Naive thymus-derived CD4-positive, alpha-beta T cell (primary cell): ENCODE measurements around the gene NRN1L. TPM values are rescaled to one million over a fixed set of nuclear protein-coding genes. Genes with fewer than 3 reads are reported as not detected.

Experiments
- ATAC-seq: fragments of 150-1000 bp; cut with Tn5 transposase; 2 replicates; pipeline ENCODE4 v1.10.0; 2021; ENCODE audit warnings: mild to moderate bottlenecking, moderate library complexity
- CTCF ChIA-PET: fragments of 350-600 bp; sonication (Branson Sonifier 250); formaldehyde crosslinking; loops from one replicate; lab custom pipeline; 2021; ENCODE audit warnings: antibody characterized with exemption; lab: Charles Lee
- POLR2A ChIA-PET: fragments of 350-600 bp; sonication (Branson Sonifier 250); formaldehyde crosslinking; loops from one replicate; lab custom pipeline; 2021; ENCODE audit warnings: antibody characterized with exemption, inconsistent platforms; lab: Charles Lee
- DNase-seq, 9 donors: peaks; one replicate each; pipeline versions ENCODE4 v3.0.0 to v3.0.0-alpha.2; 2020 to 2022; ENCODE audit warnings: mixed read lengths in 1 of 9
- H3K27ac ChIP-seq: one replicate; pipeline ENCODE4 v1.7.0; 2013; ENCODE audit warnings: mild to moderate bottlenecking, low read depth, low read length, moderate library complexity
- H3K27me3 ChIP-seq, 2 donors: one replicate each; pipeline ENCODE4 v1.7.0; 2013; ENCODE audit warnings: low read length in 2 of 2, mild to moderate bottlenecking in 2 of 2, moderate library complexity in 2 of 2; ENCODE audit not compliant: control insufficient read depth in 2 of 2, insufficient read depth in 2 of 2
- H3K36me3 ChIP-seq, 3 experiments: 1 replicate in 2 of 3; 2 replicates in 1 of 3; pipeline ENCODE4 v1.7.0; 2013; ENCODE audit warnings: low read length in 3 of 3, mild to moderate bottlenecking in 3 of 3, moderate library complexity in 1 of 3; ENCODE audit not compliant: insufficient read depth in 3 of 3, control insufficient read depth in 2 of 3
- H3K4me1 ChIP-seq, 2 donors: one replicate each; pipeline ENCODE4 v1.7.0; 2013; ENCODE audit warnings: low read length in 2 of 2, mild to moderate bottlenecking in 2 of 2, moderate library complexity in 1 of 2; ENCODE audit not compliant: control insufficient read depth in 2 of 2, insufficient read depth in 2 of 2
- H3K4me3 ChIP-seq: 2 replicates; pipeline ENCODE4 v1.7.0; 2013; ENCODE audit warnings: mild to moderate bottlenecking, low read length
- H3K9me3 ChIP-seq, 3 experiments: 1 replicate in 2 of 3; 2 replicates in 1 of 3; pipeline ENCODE4 v1.7.0; 2013; ENCODE audit warnings: low read length in 3 of 3; ENCODE audit not compliant: control insufficient read depth in 2 of 3
- H3K27ac Mint-ChIP-seq, 9 donors: one replicate each; pipeline ENCODE4 v1.8.0; 2020 to 2022; ENCODE audit warnings: mixed read lengths in 9 of 9, mild to moderate bottlenecking in 8 of 9, moderate library complexity in 5 of 9, inconsistent platforms in 2 of 9
- H3K27me3 Mint-ChIP-seq, 5 donors: one replicate each; pipeline ENCODE4 v1.8.0; 2021 to 2022; ENCODE audit warnings: mixed read lengths in 5 of 5, mild to moderate bottlenecking in 1 of 5
- H3K36me3 Mint-ChIP-seq, 5 donors: one replicate each; pipeline ENCODE4 v1.8.0; 2020 to 2022; ENCODE audit warnings: mixed read lengths in 5 of 5, mild to moderate bottlenecking in 3 of 5, inconsistent platforms in 1 of 5
- H3K4me1 Mint-ChIP-seq, 7 donors: one replicate each; pipeline ENCODE4 v1.8.0; 2020 to 2022; ENCODE audit warnings: mixed read lengths in 7 of 7, mild to moderate bottlenecking in 3 of 7, inconsistent platforms in 1 of 7
- H3K4me3 Mint-ChIP-seq, 10 donors: one replicate each; pipeline ENCODE4 v1.8.0; 2020 to 2022; ENCODE audit warnings: mild to moderate bottlenecking in 10 of 10, mixed read lengths in 10 of 10, moderate library complexity in 6 of 10, inconsistent platforms in 2 of 10
- H3K9me3 Mint-ChIP-seq, 11 donors: one replicate each; pipeline ENCODE4 v1.8.0; 2020 to 2022; ENCODE audit warnings: mixed read lengths in 11 of 11, mild to moderate bottlenecking in 4 of 11, inconsistent platforms in 1 of 11, moderate library complexity in 1 of 11
- intact Hi-C, 2 donors: fragments of 100-400 bp; cut with micrococcal nuclease; formaldehyde crosslinking; loops; one replicate each; pipeline ENCODE4 v1.15.1; 2023
- polyA plus RNA-seq, 2 donors: library from polyadenylated mRNA; unstranded; fragments of 300-500 nt; fragmentation: Illumina TruSeq; gene quantifications; one replicate each; pipeline ENCODE4 v1.2.3, GENCODE V29; 2021
- total RNA-seq, 6 experiments: library from RNA in 5 of 6; stranded (reverse) in 5 of 6; gene quantifications; 1 replicate in 5 of 6; 2 replicates in 1 of 6; pipeline ENCODE4 v1.2.3 and lab custom pipeline; 2021 to 2026

The NRN1L gene
- total and polyA plus RNA-seq, 7 experiments from 2014 or later: 1.1 to 6.4 (median 3.2) TPM; not detected in 2

DNA sequence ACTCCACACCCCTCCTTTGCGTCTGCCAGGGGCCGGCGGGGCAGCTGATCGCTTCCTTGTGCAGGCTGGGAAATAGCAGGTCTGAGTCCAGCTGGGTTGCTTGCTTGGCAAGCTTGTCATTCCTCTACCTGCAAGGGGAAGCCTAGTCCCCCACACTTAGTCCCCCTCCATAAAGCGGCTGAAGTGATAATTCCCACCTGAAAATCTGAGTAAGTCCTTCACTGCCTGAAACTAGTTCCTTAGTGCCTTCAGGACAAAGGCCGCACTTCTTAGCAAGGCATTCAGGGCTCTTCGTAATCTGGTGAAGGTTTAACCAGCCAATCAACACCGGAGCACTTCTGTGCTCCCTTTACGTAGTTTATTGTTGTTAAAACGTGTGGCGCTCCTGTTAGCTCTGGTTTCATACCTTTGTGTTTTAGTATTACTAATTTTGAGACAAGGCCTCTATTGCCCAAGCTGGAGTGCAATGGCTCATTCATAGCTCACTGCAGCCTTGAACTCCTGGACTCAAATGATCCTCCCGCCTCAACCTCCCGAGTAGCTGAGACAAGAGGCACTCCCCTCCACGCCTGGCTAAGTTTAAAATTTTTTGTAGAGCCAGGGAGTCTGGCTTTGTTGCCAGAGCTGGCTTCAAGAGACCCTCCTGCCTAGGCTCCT lies 9.2 kb downstream of the NRN1L start:
- Histone ChIP-seq H3K27ac (peak overlapping the region; percentile 94), H3K4me3 (peak overlapping the region; percentile 89), H3K9me3 (no peaks in the 10 kb centered on the region), H3K4me1 (peaks cover 12 to 15% of the 10 kb centered on the region in 2 donors), H3K36me3 (peaks cover 0 to 4% (median 0%) of the 10 kb centered on the region in 3 experiments), H3K27me3 (no peaks in the 10 kb centered on the region)
- Mint-ChIP-seq H3K27ac (peak overlapping the region; percentile 74 to 98 (median 97)), H3K4me3 (peak overlapping the region; percentile 86 to 97 (median 94)), H3K27me3 (no peaks in the 10 kb centered on the region), H3K4me1 (peaks cover 22 to 55% (median 37%) of the 10 kb centered on the region in 7 donors), H3K36me3 (peaks cover 0 to 4% (median 0%) of the 10 kb centered on the region in 5 donors), H3K9me3 (no peaks in the 10 kb centered on the region)
- no peak for ATAC-seq
- ChIA-PET CTCF (interaction anchor here (3.0 kb wide), 1 partner anchor 10 kb away, joined by 9 read pairs; no protein-coding TSS in a partner anchor), POLR2A (interaction anchor here (0.8 to 2.7 kb wide), 7 partner anchors 12 to 88 kb away, joined by 3 to 25 read pairs (median 5); partner anchors contain the start of genes EDC4, PSMB10, RANBP10 and TSNAXIP1)
- intact Hi-C loops: loop anchor here (1.0 to 10.0 kb wide), 18 partner anchors 21 to 554 kb away; partner anchors contain the start of genes ACD (in 2 of the 2), CTCF (in 2 of the 2), PARD6A (in 2 of the 2) and RANBP10 (in 2 of the 2)
- DNase-seq: peak in 1 of 9 donors; percentile 14

GRCh38 chr16:67897231-67897630 lies 12.5 kb downstream of the NRN1L start:
- ATAC-seq (no peak), DNase-seq (no peak)
- no peaks in the 10 kb centered on the region for H3K9me3 ChIP-seq
- no peaks in the 10 kb centered on the region for H3K9me3 Mint-ChIP-seq
- H3K4me3 Mint-ChIP-seq: peak overlapping the region in 1 of 10 donors; percentile 15
- H3K36me3 Mint-ChIP-seq: peaks cover 0 to 4% (median 0%) of the 10 kb centered on the region in 5 donors
- H3K27ac Mint-ChIP-seq: peak overlapping the region in 1 of 9 donors; percentile 38
- no peak overlapping the region for H3K27ac ChIP-seq
- peaks cover 0 to 7% (median 0%) of the 10 kb centered on the region in 3 experiments for H3K36me3 ChIP-seq
- CTCF ChIA-PET: interaction anchor here (0.6 to 2.5 kb wide), 7 partner anchors 9 to 376 kb away, joined by 3 to 11 read pairs (median 4); partner anchors contain the start of gene NRN1L
- POLR2A ChIA-PET: interaction anchor here (0.8 to 3.3 kb wide), 3 partner anchors 13 to 51 kb away, joined by 3 to 12 read pairs (median 3); partner anchors contain the start of gene NUTF2
- intact Hi-C loops: loop anchor here in 1 of 2 donors (10.0 kb wide), 1 partner anchor 232 kb away; the partner anchor contains the start of genes ACD, C16orf86, ENKD1 and PARD6A
- no peak overlapping the region for H3K4me3 ChIP-seq
- no peaks in the 10 kb centered on the region for H3K27me3 Mint-ChIP-seq
- no peaks in the 10 kb centered on the region for H3K27me3 ChIP-seq
- peaks cover 27 to 71% (median 51%) of the 10 kb centered on the region in 7 donors for H3K4me1 Mint-ChIP-seq
- peaks cover 12 to 15% of the 10 kb centered on the region in 2 donors for H3K4me1 ChIP-seq

GRCh38 chr16:67901734-67902133 lies 17.0 kb downstream of the NRN1L start:
- Mint-ChIP-seq H3K4me1 (peaks cover 5 to 33% (median 26%) of the 10 kb centered on the region in 7 donors), H3K27me3 (no peaks in the 10 kb centered on the region), H3K9me3 (no peaks in the 10 kb centered on the region), H3K27ac (no peak overlapping the region), H3K4me3 (no peak overlapping the region), H3K36me3 (peaks cover 0 to 14% (median 4%) of the 10 kb centered on the region in 5 donors)
- Histone ChIP-seq H3K4me3 (no peak overlapping the region), H3K9me3 (no peaks in the 10 kb centered on the region), H3K27me3 (no peaks in the 10 kb centered on the region), H3K4me1 (no peaks in the 10 kb centered on the region), H3K27ac (no peak overlapping the region), H3K36me3 (peaks cover 0 to 3% (median 2%) of the 10 kb centered on the region in 3 experiments)
- ChIA-PET POLR2A (no interaction called here), CTCF (interaction anchor here (0.7 kb wide), 1 partner anchor 16 kb away, joined by 3 read pairs; no protein-coding TSS in a partner anchor)
- intact Hi-C loops: no loop called here
- DNase-seq: no peak
- no peak for ATAC-seq

GRCh38 chr16:67902831-67903230 lies 18.1 kb downstream of the NRN1L start:
- H3K4me3 Mint-ChIP-seq: no peak overlapping the region
- no peaks in the 10 kb centered on the region for H3K9me3 ChIP-seq
- H3K27me3 Mint-ChIP-seq: no peaks in the 10 kb centered on the region
- peaks cover 0 to 17% (median 4%) of the 10 kb centered on the region in 5 donors for H3K36me3 Mint-ChIP-seq
- ChIA-PET POLR2A (interaction anchor here (0.8 kb wide), 1 partner anchor 19 kb away, joined by 5 read pairs; no protein-coding TSS in a partner anchor), CTCF (no interaction called here)
- peaks cover 6 to 26% (median 18%) of the 10 kb centered on the region in 7 donors for H3K4me1 Mint-ChIP-seq
- H3K36me3 ChIP-seq: peaks cover 0 to 3% (median 2%) of the 10 kb centered on the region in 3 experiments
- no peaks in the 10 kb centered on the region for H3K9me3 Mint-ChIP-seq
- H3K27ac Mint-ChIP-seq: peak overlapping the region in 5 of 9 donors; percentile 23 to 72 (median 42)
- H3K4me1 ChIP-seq: no peaks in the 10 kb centered on the region
- no peak overlapping the region for H3K4me3 ChIP-seq
- intact Hi-C loops: no loop called here
- no peak overlapping the region for H3K27ac ChIP-seq
- DNase-seq (no peak), ATAC-seq (no peak)
- H3K27me3 ChIP-seq: no peaks in the 10 kb centered on the region

DNA sequence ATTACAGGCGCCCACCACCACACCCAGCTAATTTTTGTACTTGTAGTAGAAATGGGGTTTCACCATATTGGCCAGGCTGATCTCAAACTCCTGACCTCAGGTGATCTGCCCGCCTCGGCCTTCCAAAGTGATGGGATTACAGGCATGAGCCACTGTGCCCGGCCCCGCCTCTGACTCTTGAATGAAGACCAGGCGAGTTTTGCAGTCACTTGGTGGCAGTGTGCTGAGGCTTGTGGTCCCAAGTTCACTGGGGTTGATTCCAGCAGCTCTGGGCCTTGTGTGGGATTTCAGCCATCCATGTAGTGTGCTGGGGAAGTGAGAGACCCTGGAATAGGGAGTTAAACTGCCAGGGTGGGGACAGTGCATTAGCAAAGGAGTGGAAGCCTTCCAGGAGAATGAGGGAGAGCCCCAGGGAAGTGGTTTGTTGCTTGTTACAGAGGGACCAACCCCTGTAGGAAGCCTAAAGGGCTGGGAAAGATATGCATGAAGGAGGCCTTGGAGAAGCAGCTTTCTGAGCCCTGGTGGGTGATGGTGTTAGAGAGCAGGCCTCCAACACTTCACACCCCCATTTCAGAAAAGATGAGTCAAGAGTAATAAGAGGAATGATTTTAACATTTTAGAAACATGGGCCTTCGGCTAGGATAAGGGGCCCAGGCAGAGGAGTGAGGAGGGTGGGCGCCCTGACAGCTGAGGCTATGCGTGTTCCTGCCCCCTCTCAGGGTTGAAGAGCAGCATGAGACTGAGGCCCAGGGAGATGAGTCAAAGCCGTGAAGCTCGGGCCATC lies 22.9 kb downstream of the NRN1L start:
- POLR2A ChIA-PET: interaction anchor here (0.6 to 0.9 kb wide), 3 partner anchors 9 to 111 kb away, joined by 3 read pairs; no protein-coding TSS in a partner anchor

More for the DNA sequence above, 22.9 kb downstream of the NRN1L start:
- Mint-ChIP-seq H3K9me3 (no peaks in the 10 kb centered on the region), H3K27ac (peak overlapping the region in 4 of 9 donors; percentile 12 to 75 (median 42)), H3K4me3 (peak overlapping the region in 1 of 10 donors; percentile 37), H3K4me1 (peaks cover 2 to 23% (median 12%) of the 10 kb centered on the region in 7 donors), H3K36me3 (peaks cover 0 to 34% (median 8%) of the 10 kb centered on the region in 5 donors), H3K27me3 (no peaks in the 10 kb centered on the region)
- Histone ChIP-seq H3K36me3 (peaks cover 2 to 35% (median 10%) of the 10 kb centered on the region in 3 experiments), H3K9me3 (no peaks in the 10 kb centered on the region), H3K4me3 (no peak overlapping the region), H3K27me3 (no peaks in the 10 kb centered on the region), H3K27ac (no peak overlapping the region), H3K4me1 (no peaks in the 10 kb centered on the region)
- CTCF ChIA-PET: interaction anchor here (0.5 kb wide), 1 partner anchor 160 kb away, joined by 3 read pairs; no protein-coding TSS in a partner anchor
- intact Hi-C loops: no loop called here
- ATAC-seq (no peak), DNase-seq (no peak)
